SW 1271 (cell line): ENCODE results near the gene RAET1L.
"Not testable (repeated sequence)": the region's sequence is repeated elsewhere in the genome, so short reads cannot be mapped to it uniquely, and the experiment has no call there.

Experiments used
- DNase-seq, 2 experiments: peaks; one replicate each; lab custom pipeline; 2025; lab: John Stamatoyannopoulos, UW

Gene RAET1L, protein sequence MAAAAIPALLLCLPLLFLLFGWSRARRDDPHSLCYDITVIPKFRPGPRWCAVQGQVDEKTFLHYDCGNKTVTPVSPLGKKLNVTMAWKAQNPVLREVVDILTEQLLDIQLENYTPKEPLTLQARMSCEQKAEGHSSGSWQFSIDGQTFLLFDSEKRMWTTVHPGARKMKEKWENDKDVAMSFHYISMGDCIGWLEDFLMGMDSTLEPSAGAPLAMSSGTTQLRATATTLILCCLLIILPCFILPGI

DNA sequence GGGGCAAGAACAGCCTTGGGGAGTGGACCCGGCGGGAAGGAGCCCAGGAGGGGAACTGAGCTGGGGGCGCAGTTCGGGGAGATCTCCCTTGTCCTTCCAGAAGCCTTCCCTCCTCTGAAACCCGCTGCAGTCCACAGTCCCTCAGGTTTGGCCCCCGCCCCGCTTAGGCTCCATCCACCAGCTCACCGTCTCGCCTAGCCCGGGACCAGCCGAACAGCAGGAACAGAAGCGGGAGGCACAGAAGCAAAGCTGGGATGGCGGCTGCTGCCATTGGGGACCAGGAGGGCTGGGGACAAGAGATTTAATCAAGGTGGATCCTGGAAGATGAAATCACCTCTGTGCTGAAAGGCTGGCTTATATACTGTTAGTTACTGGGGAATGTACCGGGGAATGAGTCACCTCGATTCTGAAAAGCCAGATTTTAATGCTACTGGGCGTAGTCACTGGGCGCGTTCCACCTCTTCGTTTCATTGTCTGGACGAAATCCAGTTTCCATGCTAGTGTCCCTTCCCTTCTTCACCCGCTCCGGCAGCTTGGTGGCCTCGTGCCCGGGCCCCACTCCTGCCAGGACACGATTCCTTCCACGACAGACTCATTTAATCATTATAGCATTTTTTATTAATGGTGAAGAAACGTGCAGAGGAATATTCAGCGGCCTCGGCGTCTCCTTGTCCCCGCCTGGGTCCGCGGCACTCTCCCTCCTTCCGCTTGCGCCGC lies at the start of gene RAET1L:
Gene RAET1L, minus strand, starts transcription at position 332 of the 717 bp plus-strand sequence. Its CDS starts 61 bp downstream, at position 271.
- DNase-seq, result no peak

DNA sequence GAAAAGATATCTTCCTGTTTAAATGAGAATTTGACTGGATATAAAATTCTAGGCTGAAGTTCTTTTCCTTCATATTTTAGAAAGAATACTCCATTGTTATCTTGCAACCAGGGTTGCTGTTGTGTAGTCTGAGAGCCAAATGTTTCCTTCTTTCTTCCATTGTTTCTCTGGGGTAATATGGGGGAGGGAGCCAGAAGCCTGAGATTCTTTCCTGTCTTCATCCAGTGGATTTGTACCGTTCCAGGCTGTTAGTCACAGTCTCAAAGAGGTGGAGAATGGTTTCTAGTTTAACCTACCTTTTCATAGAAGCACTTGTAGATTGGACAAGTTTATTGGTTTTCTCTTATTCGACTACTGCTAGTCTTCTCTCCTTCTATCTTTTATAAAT lies 49.7 kb upstream of the RAET1L start:
- DNase-seq, result no peak

DNA sequence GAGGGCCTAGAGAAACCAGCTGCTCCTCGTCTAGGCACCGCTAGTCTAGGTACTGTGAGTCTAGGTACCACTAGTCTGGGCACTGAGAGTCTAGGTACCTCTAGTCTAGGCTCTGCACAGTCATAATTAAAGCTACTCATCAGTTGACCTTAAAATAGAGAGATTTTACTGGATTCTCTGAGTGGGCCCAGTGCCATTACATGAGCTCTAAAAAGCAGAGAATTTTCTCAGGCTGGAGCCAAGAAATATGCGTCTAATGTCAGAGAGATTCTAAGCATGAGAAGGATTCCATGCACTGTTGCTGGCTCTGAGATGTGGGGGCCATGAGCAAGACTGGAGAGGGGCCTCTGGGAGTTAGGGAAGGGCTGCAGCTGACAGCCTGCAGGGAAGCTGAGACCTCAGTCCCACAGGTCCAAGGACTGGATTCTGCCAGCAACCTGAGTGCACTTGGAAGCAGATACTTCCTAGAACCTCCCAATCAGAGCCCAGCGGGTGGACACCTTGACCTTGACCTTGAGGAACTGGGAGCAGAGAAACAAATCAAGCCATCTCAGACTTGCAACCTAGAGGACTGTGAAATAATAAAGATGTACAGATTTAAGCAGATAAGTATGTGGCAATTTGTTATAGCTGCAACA lies 49.2 kb upstream of the RAET1L start:
- not testable (repeated sequence) for DNase-seq

DNA sequence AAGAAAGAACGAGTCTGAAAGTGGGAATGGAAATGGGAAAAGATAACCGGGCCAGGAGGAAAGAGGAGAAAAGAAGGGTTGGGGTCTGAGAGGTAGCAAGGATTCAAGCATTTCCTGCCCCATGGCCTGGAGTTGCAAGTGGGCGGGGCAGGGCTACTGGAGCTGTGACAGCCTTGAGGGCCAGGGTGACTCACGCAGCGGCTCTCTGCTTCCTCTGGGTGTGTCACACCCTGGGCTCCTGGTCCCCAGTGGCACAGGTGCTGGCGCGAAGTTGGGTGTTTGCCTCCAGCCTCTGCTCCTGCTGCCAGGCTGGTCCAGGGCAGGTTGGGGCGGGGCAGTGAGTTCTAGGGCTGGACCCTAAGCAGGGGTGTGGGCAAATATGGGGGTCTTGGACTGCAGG lies 46.9 kb upstream of the RAET1L start:
- peak; percentile 55 to 74 for DNase-seq

DNA sequence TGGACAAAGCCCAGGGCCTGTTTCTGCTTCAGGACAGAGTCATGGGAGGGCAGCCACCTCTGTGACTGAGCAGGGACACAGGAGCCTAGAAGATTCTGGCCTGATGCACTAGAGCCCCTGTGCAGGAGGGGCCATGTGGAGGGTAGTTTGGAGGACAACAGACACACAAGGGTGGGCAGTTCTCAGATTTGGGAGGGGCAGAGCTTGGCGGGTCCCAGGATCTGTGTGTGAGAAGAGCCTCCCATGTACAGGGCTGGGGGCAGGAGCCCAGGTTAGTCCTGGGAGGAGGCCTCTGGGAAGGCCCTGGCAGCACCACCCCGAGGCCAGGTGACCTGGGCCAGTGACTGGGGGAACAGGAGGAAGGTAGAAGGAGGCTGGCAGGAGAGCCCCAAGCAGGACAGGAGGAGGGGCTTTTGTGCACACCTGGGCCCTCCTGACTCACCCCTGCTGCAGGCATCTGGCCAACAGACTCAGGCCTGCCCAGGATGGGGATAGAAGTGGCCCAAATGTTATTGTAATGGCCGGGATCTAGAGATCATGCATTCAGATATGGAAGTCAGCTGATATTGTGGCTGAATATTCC lies 45.0 kb upstream of the RAET1L start:
- no peak for DNase-seq

DNA sequence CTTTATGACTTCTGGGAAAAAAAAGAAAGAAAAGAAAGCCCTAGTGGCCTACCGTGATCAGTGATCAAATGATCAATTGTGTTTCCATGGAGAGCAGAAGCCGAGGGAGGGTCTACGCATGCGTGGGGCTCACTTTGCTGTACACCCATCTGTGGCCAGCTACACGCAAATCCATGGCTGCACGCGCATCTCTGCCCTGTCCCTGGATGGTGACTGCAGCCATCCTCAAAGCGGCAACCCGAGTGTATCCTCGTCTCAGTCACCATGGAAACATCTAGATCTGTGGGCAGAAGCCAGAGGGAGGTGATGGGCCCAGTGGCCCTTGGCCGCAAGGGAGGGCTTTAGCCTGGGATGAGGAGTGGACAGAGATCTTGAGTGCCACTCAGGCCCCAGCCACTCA lies 44.4 kb upstream of the RAET1L start:
- DNase-seq, result no peak

DNA sequence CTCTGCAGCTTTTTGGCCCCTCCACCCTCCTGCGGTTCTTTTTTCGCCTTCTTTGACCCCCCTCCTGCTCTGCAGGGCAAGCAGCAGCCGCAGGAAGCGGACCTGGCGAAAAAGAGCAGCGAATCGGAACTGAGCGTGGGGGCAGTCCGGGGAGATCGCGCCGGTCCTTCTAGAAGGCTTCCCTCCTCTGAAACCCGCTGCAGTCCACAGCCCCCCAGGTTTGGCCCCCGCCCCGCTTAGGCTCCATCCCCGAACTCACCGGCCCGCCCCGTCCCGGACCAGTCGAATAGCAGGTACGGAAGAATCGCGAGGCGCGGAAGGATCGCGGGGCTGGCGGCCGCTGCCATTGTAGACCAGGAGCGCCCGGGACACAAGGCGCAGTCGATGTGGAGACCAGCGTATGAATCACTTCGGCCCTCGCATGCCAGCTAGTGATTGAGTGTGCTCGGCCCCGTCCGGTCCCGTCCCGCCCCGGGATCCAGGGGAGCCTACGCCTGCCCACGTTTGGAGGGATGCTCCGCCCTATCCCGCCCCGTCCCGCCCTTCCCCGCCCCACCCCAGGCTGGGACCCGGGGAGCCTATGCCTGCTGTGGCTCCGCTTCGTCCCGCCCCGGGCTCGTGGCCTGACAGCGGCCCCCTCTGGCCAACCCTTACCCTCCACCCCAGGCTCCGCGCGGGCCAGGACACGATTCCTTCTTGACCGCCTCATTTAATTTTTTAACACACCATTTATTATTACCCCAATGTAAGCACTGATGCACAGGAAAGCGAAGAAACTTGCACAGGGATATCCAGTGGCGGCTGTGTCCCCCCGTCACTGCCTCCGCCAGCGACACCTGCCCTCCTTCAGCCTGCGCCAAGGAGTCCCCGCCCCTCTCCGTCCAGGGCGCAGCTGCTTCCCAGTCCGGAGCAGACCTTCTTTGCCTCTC lies 43.7 kb upstream of the RAET1L start, which contains the start of gene ULBP3:
Gene ULBP3, minus strand, starts transcription at position 402 of the 929 bp plus-strand sequence. Its CDS starts 55 bp downstream, at position 347.
- DNase-seq, result peak; percentile 84 to 93

DNA sequence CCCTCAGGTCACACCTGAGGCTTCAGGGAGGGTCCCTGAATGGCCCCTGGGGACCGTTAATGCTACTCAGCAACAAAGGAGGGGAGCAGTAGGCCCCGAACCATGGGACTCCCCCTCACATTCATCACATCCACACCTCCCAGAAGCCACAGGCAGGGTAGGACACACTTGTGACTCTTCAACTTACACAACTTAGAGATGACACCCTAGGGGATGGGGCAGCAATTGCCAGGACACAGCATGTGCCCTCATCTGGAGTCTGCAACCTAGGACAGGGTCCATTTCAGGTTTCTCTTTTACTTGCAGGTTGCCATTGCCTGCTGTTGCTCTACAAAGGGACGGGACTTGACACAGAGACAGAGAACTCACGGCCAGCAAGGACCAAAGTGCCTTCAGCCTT lies 42.8 kb upstream of the RAET1L start:
- DNase-seq, result no peak

DNA sequence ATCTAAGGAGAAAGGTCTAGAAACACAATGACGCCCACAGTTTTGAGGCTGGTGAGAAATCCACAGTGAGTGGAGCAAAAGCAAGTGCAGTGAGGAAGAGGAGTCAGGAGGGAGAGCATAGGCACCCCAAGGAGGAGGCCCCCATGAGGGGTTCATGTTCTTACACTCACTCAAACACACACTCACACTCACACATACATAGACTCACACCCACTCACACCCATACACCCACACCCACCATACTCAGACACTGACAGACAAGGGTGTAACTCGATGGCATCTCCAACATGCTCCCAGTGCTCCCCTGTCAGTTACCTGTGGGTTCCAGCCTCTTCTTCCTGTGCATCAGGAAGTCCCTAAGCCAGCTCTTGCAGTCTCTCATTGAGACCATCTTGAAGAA lies 39.8 kb upstream of the RAET1L start:
- DNase-seq, result no peak

DNA sequence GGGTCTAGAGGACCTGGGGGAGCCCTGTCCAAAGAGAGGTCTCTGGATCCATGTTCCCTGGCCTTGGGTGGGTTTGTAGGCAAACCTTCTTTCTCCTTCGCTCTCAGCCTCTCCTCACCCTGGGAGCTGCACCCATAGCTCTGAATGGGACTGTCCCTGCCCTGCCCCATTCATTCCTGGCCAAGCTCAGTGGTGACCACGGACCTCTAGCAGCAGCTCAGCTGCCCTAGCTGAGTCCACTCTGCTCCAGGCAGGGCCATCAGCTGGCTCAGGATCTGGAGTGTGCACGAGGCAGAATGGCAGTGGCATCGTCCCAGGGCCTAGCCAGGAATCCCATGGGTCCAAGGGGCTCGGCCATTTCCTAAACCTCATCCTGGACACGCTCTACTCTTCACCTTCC lies 38.3 kb upstream of the RAET1L start:
- no peak for DNase-seq

DNA sequence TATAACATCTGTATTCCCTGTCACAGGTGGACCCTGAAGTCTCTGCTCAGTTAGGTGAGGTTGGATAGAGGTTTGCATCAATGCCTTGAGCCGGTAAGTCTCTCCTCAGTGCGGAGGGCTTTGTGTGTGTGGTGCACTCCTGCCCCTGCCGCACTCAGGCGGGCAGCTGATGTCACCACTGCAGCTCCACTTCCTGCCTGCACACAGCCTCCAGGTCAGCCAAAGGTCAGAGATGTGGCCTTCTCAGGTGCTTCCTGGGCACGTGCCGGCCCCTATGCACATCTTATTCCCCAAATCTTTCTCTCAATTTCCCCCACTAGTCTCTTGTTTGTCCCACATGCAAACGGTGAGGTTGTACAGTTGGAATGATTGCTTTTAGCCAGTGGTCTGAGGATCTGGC lies 34.6 kb upstream of the RAET1L start:
- not testable (repeated sequence) for DNase-seq

DNA sequence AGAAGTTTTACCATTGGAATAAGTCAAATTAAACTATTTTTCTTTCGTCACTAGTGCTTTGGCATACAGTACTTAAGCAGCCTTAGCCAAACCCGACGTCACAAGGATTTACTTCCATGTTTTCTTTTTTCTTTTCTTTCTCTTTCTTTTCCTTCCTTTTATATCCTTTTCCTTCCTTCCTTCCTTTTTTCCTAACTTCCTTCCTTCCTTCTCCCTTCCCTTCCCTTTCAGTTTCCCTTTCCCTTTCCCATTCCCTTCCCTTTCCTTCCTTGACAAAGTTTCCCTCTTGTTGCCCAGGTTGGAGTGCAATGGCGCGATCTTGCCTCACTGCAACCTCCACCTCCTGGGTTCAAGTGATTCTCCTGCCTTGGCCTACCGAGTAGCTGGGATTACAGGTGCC lies 33.7 kb upstream of the RAET1L start:
- DNase-seq, result no peak

DNA sequence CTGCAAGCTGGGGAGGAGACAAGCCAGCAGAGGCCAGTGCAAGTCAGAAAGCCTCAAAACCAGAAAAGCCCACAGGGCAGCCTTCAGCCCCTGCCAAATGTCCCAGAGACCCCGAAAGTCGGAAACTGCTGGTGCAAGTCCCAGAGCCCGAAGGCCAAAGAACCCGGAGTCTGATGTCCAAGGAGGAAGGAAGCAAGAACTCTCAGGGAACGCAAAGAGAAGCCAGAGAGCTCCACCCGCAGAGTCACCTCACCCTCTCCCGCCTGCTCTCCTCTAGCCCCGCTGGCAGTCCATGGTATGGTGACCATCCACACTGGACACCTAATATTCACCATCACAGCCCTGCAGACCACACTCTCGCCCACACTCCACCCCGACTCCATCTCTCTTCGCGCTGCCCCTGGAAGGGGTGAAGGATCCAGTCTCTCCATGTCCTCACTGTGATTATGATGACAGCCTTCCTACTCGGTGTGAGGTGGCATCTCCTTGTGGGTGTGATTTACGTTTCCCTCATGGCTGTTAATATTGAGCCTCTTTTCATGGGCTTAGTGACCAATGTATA lies 33.0 kb upstream of the RAET1L start:
- no peak for DNase-seq

DNA sequence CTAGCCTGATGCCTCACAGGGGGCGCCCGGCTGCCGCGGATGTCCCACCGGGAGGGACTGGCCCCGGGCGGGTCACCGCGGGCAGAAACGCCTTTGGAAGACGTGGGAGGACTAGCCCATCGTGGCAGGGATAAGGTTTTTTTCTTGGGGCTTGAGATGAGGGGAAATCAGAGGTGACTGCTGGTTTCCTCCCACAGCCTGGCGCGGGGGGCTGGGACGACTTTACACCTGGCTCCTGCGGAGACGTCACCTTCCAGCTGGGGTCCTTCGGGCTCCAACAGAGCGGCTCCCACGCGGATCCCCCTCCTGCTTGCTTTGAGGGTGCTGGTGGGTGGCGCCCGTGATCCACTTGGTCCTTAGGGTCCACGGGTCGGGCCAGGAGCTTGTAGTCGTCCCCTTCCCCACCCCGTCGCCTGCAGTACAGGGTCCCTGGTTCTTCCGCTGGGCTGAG lies 32.2 kb upstream of the RAET1L start:
- DNase-seq, result no peak

DNA sequence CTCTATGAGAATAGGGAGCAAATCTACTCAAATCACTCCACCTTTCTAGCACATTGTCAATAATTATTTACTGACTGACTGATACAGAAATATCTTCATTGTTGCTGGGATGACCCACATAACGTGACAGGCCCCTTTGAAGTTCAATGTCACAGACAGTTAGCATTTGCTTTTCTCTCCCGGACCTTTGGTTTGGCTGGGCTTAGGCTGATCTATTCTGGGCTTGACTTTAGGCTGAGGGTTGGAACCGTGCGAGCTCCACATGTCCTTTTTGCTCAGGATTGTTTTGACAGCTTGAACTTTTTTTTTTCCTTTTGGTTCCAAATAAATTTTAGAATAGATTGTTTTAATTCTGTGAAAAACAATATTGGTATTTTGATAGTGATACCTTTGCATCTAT lies 31.6 kb upstream of the RAET1L start:
- no peak for DNase-seq

DNA sequence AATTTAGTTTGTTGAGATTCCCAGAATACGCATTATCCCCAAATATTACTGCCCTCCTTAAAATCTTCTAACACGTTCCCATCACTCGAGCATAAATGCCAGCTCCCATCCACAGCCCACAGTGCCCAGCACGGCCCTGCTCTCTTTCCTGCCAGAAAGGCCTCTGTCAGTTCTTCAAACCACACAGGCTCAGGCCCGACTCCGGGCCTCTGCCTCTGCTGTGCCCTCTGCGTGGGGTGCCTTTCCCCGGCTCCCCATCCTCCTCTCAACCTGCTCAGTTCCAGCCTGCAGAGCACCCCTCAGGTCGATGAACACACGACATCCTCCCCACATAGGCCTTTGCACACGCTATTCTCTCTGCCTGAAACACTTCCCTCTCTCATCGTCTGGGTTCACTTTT lies 30.8 kb upstream of the RAET1L start:
- no peak for DNase-seq

DNA sequence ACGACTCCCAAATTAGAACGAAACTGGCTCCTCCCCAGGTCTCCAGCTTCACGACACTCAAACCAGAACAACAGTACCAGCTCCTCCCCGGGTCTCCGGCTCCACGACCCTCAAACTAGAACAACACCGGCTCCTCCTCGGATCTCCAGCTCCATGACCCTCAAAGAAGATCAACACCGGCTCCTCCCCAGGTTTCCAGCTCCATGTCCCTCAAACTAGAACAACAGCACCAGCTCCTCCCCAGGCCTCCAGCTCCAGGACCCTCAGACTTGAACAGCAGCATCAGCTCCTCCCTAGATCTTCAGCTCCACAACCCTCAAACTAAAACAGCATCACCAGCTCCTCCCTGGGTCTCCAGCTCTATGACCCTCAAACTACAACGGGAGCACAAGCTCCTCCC lies 29.8 kb upstream of the RAET1L start:
- no peak for DNase-seq

DNA sequence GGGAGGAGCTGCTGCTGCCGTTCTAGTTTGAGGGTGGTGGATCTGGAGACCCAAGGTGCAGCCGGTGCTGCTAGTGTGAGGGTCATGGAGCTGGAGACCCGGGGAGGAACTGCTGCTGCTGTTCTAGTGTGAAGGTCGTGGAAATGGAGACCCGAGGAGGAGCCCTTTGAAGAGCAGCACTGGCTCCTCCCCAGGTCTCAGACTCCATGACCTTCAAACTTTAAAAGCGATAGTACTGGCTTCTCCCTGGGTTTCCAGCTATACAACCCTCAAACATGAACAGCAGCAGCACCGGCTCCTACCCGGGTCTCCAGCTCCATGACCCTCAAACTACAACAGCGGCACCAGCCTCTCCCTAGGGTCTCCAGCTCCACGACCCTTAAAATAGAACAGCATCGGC lies 28.1 kb upstream of the RAET1L start:
- no peak for DNase-seq

DNA sequence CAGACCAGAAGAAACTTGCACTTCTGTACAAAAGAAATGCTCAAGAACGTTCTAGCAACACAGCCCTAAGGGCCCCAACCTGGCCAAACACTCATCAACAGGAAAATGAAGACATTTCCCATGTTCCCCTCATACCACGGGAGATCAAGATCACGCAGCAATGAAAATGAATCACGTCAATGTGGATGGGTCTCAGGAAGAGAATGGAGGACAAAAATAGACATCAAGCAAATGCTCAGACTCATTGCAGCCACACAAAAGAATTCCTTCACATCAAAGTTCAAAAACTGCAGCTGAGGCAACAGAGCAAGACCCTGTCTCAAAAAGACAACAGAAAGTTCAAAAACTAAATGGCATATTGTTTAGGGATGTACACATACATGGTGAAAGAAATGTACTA lies 25.5 kb upstream of the RAET1L start:
- DNase-seq, result no peak

DNA sequence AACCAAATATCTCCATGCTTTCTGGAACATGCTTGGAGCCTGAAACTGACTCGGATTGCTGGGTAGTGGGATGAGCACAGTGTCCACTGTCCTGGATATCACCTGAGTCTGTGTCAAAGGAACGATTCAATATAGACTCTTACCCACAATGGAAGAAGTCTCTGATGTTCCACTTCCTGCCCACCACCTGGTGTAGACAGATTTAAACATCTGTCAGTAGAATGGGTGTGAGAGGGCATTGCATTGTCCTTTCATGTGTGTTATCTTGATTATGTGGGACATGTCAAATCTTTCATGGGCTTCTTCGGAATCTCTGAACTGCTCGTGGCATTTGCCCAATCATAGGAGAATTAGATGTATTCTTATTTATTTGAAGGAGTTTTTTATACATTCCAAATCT lies 22.8 kb upstream of the RAET1L start:
- DNase-seq, result no peak

DNA sequence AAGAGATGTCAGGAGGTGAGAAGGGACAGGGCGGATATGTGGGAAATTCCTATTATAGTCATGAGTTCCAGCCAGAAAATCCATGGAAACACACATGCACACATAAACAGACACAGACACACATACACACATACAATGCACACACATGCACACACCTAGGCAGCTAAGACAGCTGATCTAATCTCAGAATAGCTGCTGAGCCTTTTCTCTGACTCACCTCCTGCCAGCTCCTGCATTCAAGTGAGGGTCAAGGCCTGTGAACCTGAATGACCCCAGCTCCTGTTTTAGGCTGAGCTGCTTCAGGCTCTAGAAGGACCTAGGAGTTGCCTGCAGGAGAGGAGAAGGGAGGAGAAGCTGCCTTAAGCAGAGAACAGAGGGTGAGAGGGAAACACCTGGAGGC lies 21.6 kb upstream of the RAET1L start:
- DNase-seq, result no peak
